GM23338 (cell line): ENCODE data around the gene CPNE2. TPM values are rescaled to one million over a fixed set of nuclear protein-coding genes. Genes with fewer than 3 reads are reported as not detected.

Source experiments
- ATAC-seq: fragments of 200-7000 bp; cut with Tn5 transposase; 3 replicates; pipeline ENCODE4 v1.9.1; 2020
- DNase-seq: peaks from one replicate; pipeline ENCODE4 v3.0.0-alpha.2; 2015; ENCODE audit warnings: low spot score
- H2AFZ ChIP-seq: fragments of 200-600 bp; sonication (generic); 2 replicates; pipeline ENCODE4 v1.8.0; 2016; ENCODE audit warnings: antibody characterized with exemption, mild to moderate bottlenecking, moderate library complexity
- H3F3A ChIP-seq: fragments of 200-600 bp; sonication (generic); replicated peaks from 2 replicates; pipeline ENCODE4 v1.8.0; 2017; ENCODE audit warnings: antibody characterized with exemption, mixed run types, low read depth
- H3K27ac ChIP-seq: fragments of 200-600 bp; sonication (generic); 2 replicates; pipeline ENCODE4 v1.6.1; 2016; ENCODE audit warnings: low read depth
- H3K27me3 ChIP-seq: fragments of 200-600 bp; sonication (generic); 2 replicates; pipeline ENCODE4 v1.8.0; 2016; ENCODE audit warnings: mild to moderate bottlenecking, mixed run types, moderate library complexity; ENCODE audit not compliant: insufficient read depth
- H3K36me3 ChIP-seq: fragments of 200-600 bp; sonication (generic); 2 replicates; pipeline ENCODE4 v1.8.0; 2016; ENCODE audit warnings: mild to moderate bottlenecking; ENCODE audit not compliant: insufficient read depth
- H3K4me1 ChIP-seq: fragments of 200-600 bp; sonication (generic); 2 replicates; pipeline ENCODE4 v1.8.0; 2016; ENCODE audit warnings: mild to moderate bottlenecking, moderate library complexity; ENCODE audit not compliant: insufficient read depth
- H3K4me2 ChIP-seq: fragments of 200-600 bp; sonication (generic); 2 replicates; pipeline ENCODE4 v1.7.1; 2017; ENCODE audit warnings: mixed run types
- H3K4me3 ChIP-seq: fragments of 200-600 bp; sonication (generic); 2 replicates; pipeline ENCODE4 v1.6.1; 2016; ENCODE audit warnings: mixed run types
- H3K79me2 ChIP-seq: fragments of 200-600 bp; sonication (generic); replicated peaks from 2 replicates; pipeline ENCODE4 v1.8.0; 2017; ENCODE audit warnings: mild to moderate bottlenecking; ENCODE audit not compliant: insufficient read depth
- H3K9me2 ChIP-seq: fragments of 200-600 bp; sonication (generic); 2 replicates; pipeline ENCODE4 v1.8.0; 2017; ENCODE audit not compliant: insufficient read depth
- H4K20me1 ChIP-seq: fragments of 200-600 bp; sonication (generic); replicated peaks from 2 replicates; pipeline ENCODE4 v1.8.0; 2017; ENCODE audit warnings: mild to moderate bottlenecking; ENCODE audit not compliant: insufficient read depth
- H3K27ac Mint-ChIP-seq: 2 replicates; pipeline ENCODE4 v1.8.0; 2020; ENCODE audit warnings: inconsistent platforms, mild to moderate bottlenecking, moderate library complexity, mixed read lengths
- H3K27me3 Mint-ChIP-seq: 3 replicates; pipeline ENCODE4 v1.8.0; 2022; ENCODE audit warnings: low read depth, mild to moderate bottlenecking, moderate library complexity, mixed read lengths, inconsistent platforms; ENCODE audit not compliant: insufficient read depth, poor library complexity
- H3K36me3 Mint-ChIP-seq: 3 replicates; pipeline ENCODE4 v1.8.0; 2021; ENCODE audit warnings: low read depth, mild to moderate bottlenecking, inconsistent platforms, moderate library complexity, mixed read lengths
- H3K4me1 Mint-ChIP-seq: 3 replicates; pipeline ENCODE4 v1.8.0; 2020; ENCODE audit warnings: mild to moderate bottlenecking, inconsistent platforms, mixed read lengths
- H3K4me3 Mint-ChIP-seq: 3 replicates; pipeline ENCODE4 v1.8.0; 2021; ENCODE audit warnings: moderate library complexity, mild to moderate bottlenecking, inconsistent platforms, mixed read lengths
- H3K9me3 Mint-ChIP-seq: 3 replicates; pipeline ENCODE4 v1.8.0; 2020; ENCODE audit warnings: moderate library complexity, mild to moderate bottlenecking, inconsistent platforms, mixed read lengths
- CREB1 ChIP-seq: fragments of 250-450 bp; sonication (Bioruptor Pico); IDR thresholded peaks from 2 replicates; pipeline ENCODE4 v1.5.0; 2020; ENCODE audit warnings: low read depth, mild to moderate bottlenecking, moderate library complexity
- CTCF ChIP-seq, 2 experiments: fragments of 200-600 bp in 1 of 2; sonication (generic) in 1 of 2; conservative IDR thresholded peaks; 2 replicates each; pipeline versions ENCODE4 v1.5.1 to v1.6.1; 2016 to 2017; ENCODE audit warnings: antibody characterized with exemption in 2 of 2, low read depth in 2 of 2, mild to moderate bottlenecking in 2 of 2, moderate library complexity in 1 of 2
- ETS1 ChIP-seq: IDR thresholded peaks from 2 replicates; pipeline ENCODE4 v1.6.1; 2016; ENCODE audit warnings: antibody characterized with exemption
- EZH2 ChIP-seq: fragments of 200-600 bp; sonication (generic); IDR thresholded peaks from one replicate; pipeline ENCODE4 v1.8.0; 2017; ENCODE audit warnings: antibody characterized with exemption, mild to moderate bottlenecking, low read depth; ENCODE audit not compliant: unreplicated experiment
- EZH2phosphoT487 ChIP-seq: fragments of 200-600 bp; sonication (generic); IDR thresholded peaks from one replicate; pipeline ENCODE4 v1.8.1; 2018; ENCODE audit warnings: antibody characterized with exemption; ENCODE audit not compliant: unreplicated experiment
- JUNB ChIP-seq: IDR thresholded peaks from one replicate; pipeline ENCODE4 v1.6.1; 2016; ENCODE audit warnings: antibody characterized with exemption; ENCODE audit not compliant: unreplicated experiment
- NANOG ChIP-seq: IDR thresholded peaks from 2 replicates; pipeline ENCODE4 v1.6.1; 2016; ENCODE audit warnings: antibody characterized with exemption, borderline replicate concordance
- POLR2AphosphoS5 ChIP-seq: IDR thresholded peaks from 2 replicates; pipeline ENCODE4 v1.6.1; 2016; ENCODE audit warnings: antibody characterized with exemption, low read depth
- REST ChIP-seq: IDR thresholded peaks from one replicate; pipeline ENCODE4 v1.6.1; 2018; ENCODE audit warnings: antibody characterized with exemption; ENCODE audit not compliant: unreplicated experiment
- STAT1 ChIP-seq: IDR thresholded peaks from one replicate; pipeline ENCODE4 v1.6.1; 2016; ENCODE audit warnings: antibody characterized with exemption; ENCODE audit not compliant: unreplicated experiment
- ZNF114 ChIP-seq: fragments of 250-450 bp; sonication (Bioruptor Pico); IDR thresholded peaks from 2 replicates; pipeline ENCODE4 v1.5.0; 2020; ENCODE audit warnings: mild to moderate bottlenecking, moderate library complexity
- ZNF331 ChIP-seq: fragments of 250-450 bp; sonication (Bioruptor Pico); IDR thresholded peaks from 2 replicates; pipeline ENCODE4 v1.5.0; 2020; ENCODE audit warnings: low read depth, mild to moderate bottlenecking, moderate library complexity
- ZNF462 ChIP-seq: fragments of 250-450 bp; sonication (Bioruptor Pico); IDR thresholded peaks from 2 replicates; pipeline ENCODE4 v1.5.0; 2020; ENCODE audit warnings: mild to moderate bottlenecking, moderate library complexity
- polyA plus RNA-seq: library from polyadenylated mRNA; unstranded; fragments of >200 nt; fragmentation: Nextera tagmentation; extraction: Ambion mirVana; gene quantifications from 2 replicates; pipeline ENCODE4 v1.2.1, GENCODE V29; 2016
- total RNA-seq: library from RNA; depleted of rRNA; stranded (reverse); fragments of >200 nt; shearing (Covaris generic); gene quantifications from 2 replicates; pipeline ENCODE4 v1.2.3, GENCODE V29; 2014

CPNE2 gene
- total and polyA plus RNA-seq, 2 experiments from 2014 or later = 7.1 to 11.3 TPM

- Histone ChIP-seq H3K9me2 (no peaks in the 10 kb centered on the region), H3K79me2 (peaks cover 91% of the 10 kb centered on the region), H2AFZ (no peak overlapping the region), H3K36me3 (no peaks in the 10 kb centered on the region), H3K27me3 (no peaks in the 10 kb centered on the region), H3K27ac (no peak overlapping the region), H4K20me1 (peaks cover 25% of the 10 kb centered on the region), H3K4me2 (no peak overlapping the region), H3K4me3 (no peak overlapping the region), H3K4me1 (peaks cover 6% of the 10 kb centered on the region), H3F3A (no peaks in the 10 kb centered on the region)
- H3K9me3 Mint-ChIP-seq = no peaks in the 10 kb centered on the region
- peaks cover 10% of the 10 kb centered on the region for H3K4me1 Mint-ChIP-seq
- peaks cover 7% of the 10 kb centered on the region for H3K27me3 Mint-ChIP-seq
- H3K36me3 Mint-ChIP-seq = no peaks in the 10 kb centered on the region
- no peak overlapping the region for H3K27ac Mint-ChIP-seq
- DNase-seq = no peak
- H3K4me3 Mint-ChIP-seq = no peak overlapping the region
- ATAC-seq = no peak
- no peak for TF ChIP-seq NANOG
- no peak for TF ChIP-seq POLR2AphosphoS5
- no peak for TF ChIP-seq CREB1 (CRISPR knock-in tag)
- TF ChIP-seq EZH2 = no peak
- no peak for TF ChIP-seq CTCF (conservative IDR thresholded peaks at IDR 0.05; ENCODE audit: low read depth in 2 of 2)
- no peak for TF ChIP-seq ZNF331 (CRISPR knock-in tag)
- TF ChIP-seq ETS1 = no peak
- no peak for TF ChIP-seq REST
- TF ChIP-seq ZNF114 (CRISPR knock-in tag) = no peak
- no peak for TF ChIP-seq ZNF462 (CRISPR knock-in tag)
- TF ChIP-seq STAT1 = no peak
- no peak for TF ChIP-seq JUNB
- no peak for TF ChIP-seq EZH2phosphoT487
These were observed 98.7 kb downstream of the CPNE2 start for GRCh38 chr16:57191056-57191571.
